Breast epithelium (tissue), 3 donors: ENCODE data around the gene ZBTB43.

Experiments
- POLR2A ChIP-seq: fragments of 450-650 bp; IDR thresholded peaks from one replicate; pipeline ENCODE4 v1.6.1; 2016; ENCODE audit warnings: antibody characterized with exemption, mild to moderate bottlenecking, moderate library complexity
- POLR2AphosphoS5 ChIP-seq, 3 donors: sonication (generic); formaldehyde crosslinking; IDR thresholded peaks; one replicate each; pipeline ENCODE4 v1.6.1; 2017; ENCODE audit warnings: antibody characterized with exemption in 3 of 3
- TF ChIP-seq, protein P1 (sequence below), 3 donors: fragments of 450-650 bp; IDR thresholded peaks; one replicate each; pipeline ENCODE4 v1.5.1; 2016 to 2017; ENCODE audit warnings: antibody characterized with exemption in 3 of 3, mild to moderate bottlenecking in 3 of 3, moderate library complexity in 3 of 3

DNA sequence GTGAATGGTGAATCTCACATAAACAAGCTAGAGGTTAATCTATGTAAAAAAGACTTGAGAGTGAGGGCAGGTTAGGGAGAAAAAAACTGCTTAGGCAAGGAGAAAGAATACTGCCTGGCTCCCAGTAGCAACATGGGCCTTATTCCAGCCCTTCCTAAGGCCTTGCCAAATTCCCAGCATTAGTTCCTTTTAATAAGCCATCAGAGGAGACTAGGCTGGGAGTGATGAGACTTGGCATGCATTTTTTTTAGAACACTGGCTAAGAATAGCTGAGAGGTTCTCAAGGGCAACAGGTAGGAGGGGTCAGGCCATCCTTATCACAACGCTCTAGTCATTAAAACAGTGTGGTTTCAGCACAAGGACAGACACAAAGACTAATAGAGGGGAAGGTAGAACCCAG, 20.9 kb upstream of the ZBTB43 start:
- TF ChIP-seq POLR2A = no peak
- TF ChIP-seq, protein P1, sequence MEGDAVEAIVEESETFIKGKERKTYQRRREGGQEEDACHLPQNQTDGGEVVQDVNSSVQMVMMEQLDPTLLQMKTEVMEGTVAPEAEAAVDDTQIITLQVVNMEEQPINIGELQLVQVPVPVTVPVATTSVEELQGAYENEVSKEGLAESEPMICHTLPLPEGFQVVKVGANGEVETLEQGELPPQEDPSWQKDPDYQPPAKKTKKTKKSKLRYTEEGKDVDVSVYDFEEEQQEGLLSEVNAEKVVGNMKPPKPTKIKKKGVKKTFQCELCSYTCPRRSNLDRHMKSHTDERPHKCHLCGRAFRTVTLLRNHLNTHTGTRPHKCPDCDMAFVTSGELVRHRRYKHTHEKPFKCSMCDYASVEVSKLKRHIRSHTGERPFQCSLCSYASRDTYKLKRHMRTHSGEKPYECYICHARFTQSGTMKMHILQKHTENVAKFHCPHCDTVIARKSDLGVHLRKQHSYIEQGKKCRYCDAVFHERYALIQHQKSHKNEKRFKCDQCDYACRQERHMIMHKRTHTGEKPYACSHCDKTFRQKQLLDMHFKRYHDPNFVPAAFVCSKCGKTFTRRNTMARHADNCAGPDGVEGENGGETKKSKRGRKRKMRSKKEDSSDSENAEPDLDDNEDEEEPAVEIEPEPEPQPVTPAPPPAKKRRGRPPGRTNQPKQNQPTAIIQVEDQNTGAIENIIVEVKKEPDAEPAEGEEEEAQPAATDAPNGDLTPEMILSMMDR (IDR thresholded peaks at IDR 0.05) = no peak
- no peak for TF ChIP-seq POLR2AphosphoS5 (IDR thresholded peaks at IDR 0.05)
